Activated CD4-positive, CD25-positive, alpha-beta regulatory T cell (primary cell): Measurements from ENCODE around the gene RPS27L.
"Not testable (repeated sequence)": the region's sequence is repeated elsewhere in the genome, so short reads cannot be mapped to it uniquely, and the experiment has no call there.

ENCODE experiments used
- DNase-seq, 4 experiments: peaks; one replicate each; lab custom pipeline; 2025; lab: John Stamatoyannopoulos, UW

The RPS27L gene

GRCh38 chr15:63098901-63099300, 58.4 kb downstream of the RPS27L start:
- DNase-seq: not testable (repeated sequence)
